GM19023 (cell line): ENCODE measurements around the gene TRAF5.

Experiments used
- ATAC-seq: cut with Tn5 transposase; IDR thresholded peaks from one replicate; pipeline ENCODE4 v1.9.1; 2021; ENCODE audit warnings: mild to moderate bottlenecking, moderate library complexity; ENCODE audit not compliant: unreplicated experiment

The TRAF5 gene

GRCh38 chr1:211416628-211417323, 90.1 kb downstream of the TRAF5 start:
- ATAC-seq, result peak; percentile 63

GRCh38 chr1:211420389-211420788, 93.8 kb downstream of the TRAF5 start:
- ATAC-seq, result no peak

DNA sequence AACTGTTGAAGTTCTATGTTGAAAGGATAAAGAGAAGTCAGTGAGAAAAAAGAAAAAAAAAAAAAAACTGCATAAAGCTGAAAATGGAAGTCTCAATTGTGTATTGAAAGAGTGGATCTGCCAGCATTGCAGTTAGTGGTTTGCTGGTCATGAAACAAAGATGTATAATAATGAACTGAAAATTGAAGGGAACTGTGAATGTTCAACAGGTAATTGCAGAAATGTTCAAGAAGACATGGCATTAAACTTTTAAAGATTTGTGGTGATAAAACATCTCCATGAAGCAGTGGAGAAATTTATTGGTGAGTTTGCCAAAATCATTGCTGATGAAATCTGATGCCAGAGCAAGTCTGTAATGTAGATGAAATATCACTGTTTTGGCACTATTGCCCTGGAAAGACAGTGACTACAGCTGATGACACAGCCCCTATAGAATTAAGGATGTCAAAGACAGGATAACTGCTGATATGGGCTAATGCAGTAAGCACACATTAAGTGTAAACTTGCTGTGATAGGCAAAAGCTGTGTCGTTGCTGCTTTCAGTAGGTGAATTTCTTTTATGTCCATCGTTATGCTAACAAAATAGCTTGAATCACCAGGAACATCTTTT, 94.3 kb downstream of the TRAF5 start:
- no peak for ATAC-seq

DNA sequence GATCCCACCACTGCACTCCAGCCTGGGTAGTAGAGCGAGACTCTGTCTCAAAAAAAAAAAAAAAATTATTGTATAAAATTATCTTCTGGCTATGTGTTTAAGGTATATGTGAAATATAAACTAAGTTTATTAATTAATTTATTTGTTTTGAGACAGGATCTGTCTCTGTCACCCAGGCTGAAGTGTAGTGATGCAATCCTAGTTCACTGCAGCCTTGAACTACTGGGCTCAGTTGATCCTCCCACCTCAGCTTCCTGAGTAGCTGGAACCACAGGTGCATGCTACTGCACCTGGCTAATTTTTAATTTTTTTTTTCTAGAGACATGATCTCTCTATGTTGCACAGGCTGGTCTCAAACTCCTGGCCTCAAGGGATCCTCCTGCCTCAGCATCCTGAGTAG, 97.4 kb downstream of the TRAF5 start:
- no peak for ATAC-seq
